HepG2 (cell line): ENCODE measurements around the gene VPS37D. TPM values are rescaled to one million over a fixed set of nuclear protein-coding genes. Genes with fewer than 3 reads are reported as not detected.

Experiments used
- ETV6 ChIP-seq: sonication (generic); formaldehyde crosslinking; conservative IDR thresholded peaks from 2 replicates; pipeline ENCODE4 v1.4.0; 2020; ENCODE audit warnings: missing genetic modification reagents
- GATAD1 ChIP-seq: IDR thresholded peaks from 2 replicates; pipeline ENCODE4 v1.6.1; 2016; ENCODE audit warnings: missing genetic modification reagents, missing compliant biosample characterization
- GRHL1 ChIP-seq: sonication (generic); formaldehyde crosslinking; conservative IDR thresholded peaks from 2 replicates; pipeline ENCODE4 v1.8.0; 2022; ENCODE audit warnings: missing genetic modification reagents
- HDAC1 ChIP-seq: sonication (generic); formaldehyde crosslinking; IDR thresholded peaks from 2 replicates; pipeline ENCODE4 v1.5.1; 2020; ENCODE audit warnings: mild to moderate bottlenecking, missing genetic modification reagents
- HNRNPLL ChIP-seq: fragments of 200-400 bp; formaldehyde crosslinking; IDR thresholded peaks from 2 replicates; pipeline ENCODE4 v1.6.1; 2017; ENCODE audit warnings: mild to moderate bottlenecking, low read depth, low read length; ENCODE audit not compliant: poor library complexity, severe bottlenecking
- MAZ ChIP-seq, 2 experiments: sonication (generic) in 1 of 2; formaldehyde crosslinking in 1 of 2; IDR thresholded peaks; 2 replicates each; pipeline versions ENCODE4 v1.5.0 to v1.6.1; 2012 to 2020; ENCODE audit warnings: low read depth in 2 of 2, mild to moderate bottlenecking in 2 of 2, borderline replicate concordance in 1 of 2, improper control_type of control experiment in 1 of 2, low read length in 1 of 2, missing genetic modification reagents in 1 of 2, moderate library complexity in 1 of 2
- POGK ChIP-seq: sonication (generic); formaldehyde crosslinking; conservative IDR thresholded peaks from 2 replicates; pipeline ENCODE4 v1.8.0; 2022; ENCODE audit warnings: mild to moderate bottlenecking, moderate library complexity, missing genetic modification reagents
- RNF219 ChIP-seq: sonication (generic); formaldehyde crosslinking; IDR thresholded peaks from 2 replicates; pipeline ENCODE4 v1.5.0; 2020; ENCODE audit warnings: mild to moderate bottlenecking, missing genetic modification reagents
- SNAPC4 ChIP-seq: sonication (generic); formaldehyde crosslinking; IDR thresholded peaks from 2 replicates; pipeline ENCODE4 v1.4.0; 2020; ENCODE audit warnings: mild to moderate bottlenecking, missing genetic modification reagents
- TCF7 ChIP-seq: sonication (generic); IDR thresholded peaks from 2 replicates; pipeline ENCODE4 v1.6.1; 2016; ENCODE audit warnings: antibody characterized with exemption, low read depth
- TGIF2 ChIP-seq: IDR thresholded peaks from 2 replicates; pipeline ENCODE4 v1.6.1; 2016; ENCODE audit warnings: control low read depth, missing compliant biosample characterization
- U2AF1 ChIP-seq: fragments of 200-400 bp; formaldehyde crosslinking; optimal IDR thresholded peaks from 2 replicates; pipeline ENCODE3; 2017; ENCODE audit warnings: mild to moderate bottlenecking, low read depth, low read length
- ZFP82 ChIP-seq: sonication (generic); formaldehyde crosslinking; IDR thresholded peaks from 2 replicates; pipeline ENCODE4 v1.5.1; 2020; ENCODE audit warnings: mild to moderate bottlenecking, missing genetic modification reagents, borderline replicate concordance
- ZNF136 ChIP-seq: sonication (generic); formaldehyde crosslinking; IDR thresholded peaks from 2 replicates; pipeline ENCODE4 v1.8.1; 2022; ENCODE audit warnings: low read depth, mild to moderate bottlenecking, moderate library complexity, missing genetic modification reagents
- ZNF251 ChIP-seq: sonication (generic); formaldehyde crosslinking; IDR thresholded peaks from 2 replicates; pipeline ENCODE4 v1.9.0; 2021; ENCODE audit warnings: mild to moderate bottlenecking, missing genetic modification reagents
- ZNF737 ChIP-seq: sonication (generic); formaldehyde crosslinking; IDR thresholded peaks from 2 replicates; pipeline ENCODE4 v1.5.0; 2020; ENCODE audit warnings: missing genetic modification reagents, mild to moderate bottlenecking, borderline replicate concordance
- ZNF879 ChIP-seq: sonication (generic); formaldehyde crosslinking; IDR thresholded peaks from 2 replicates; pipeline ENCODE4 v1.8.1; 2023; ENCODE audit warnings: missing genetic modification reagents
- polyA plus RNA-seq, 8 experiments: library from polyadenylated mRNA; depleted of rRNA in 3 of 8; stranded (reverse) in 7 of 8; unstranded in 1 of 8; fragments of >200 nt; fragmentation: Illumina TruSeq in 4 of 8; extraction: Trizol in 4 of 8; gene quantifications; 2 replicates each; pipeline versions ENCODE4 v1.2.1 to v1.2.3, GENCODE V29; 2011 to 2016; ENCODE audit warnings: low read depth in 4 of 8, missing spikeins in 1 of 8, mixed read lengths in 1 of 8; ENCODE audit not compliant: insufficient read depth in 1 of 8
- total RNA-seq, 5 experiments: library from RNA; depleted of rRNA; stranded (reverse); fragments of >200 nt; fragmentation: Illumina TruSeq; extraction: Trizol; gene quantifications; 2 replicates each; pipeline ENCODE4 v1.2.3, GENCODE V29; 2016; ENCODE audit warnings: low read depth in 1 of 5

The VPS37D gene
- total and polyA plus RNA-seq, 2 of the 13 experiments (the other 11 are each of a cell fraction or from before 2014, with no cell fraction given), result 3.8 to 6.3 TPM

GRCh38 chr7:73683056-73683787 is 15.6 kb downstream of the VPS37D start, which contains the start of the genes BUD23 and DNAJC30 (continued):
- TF ChIP-seq RNF219, result no peak
- no peak for TF ChIP-seq ZFP82 (CRISPR knock-in tag)
- peak; percentile 95 for TF ChIP-seq GATAD1 (CRISPR knock-in tag)
- TF ChIP-seq ZNF879 (CRISPR knock-in tag), result no peak
- TF ChIP-seq HDAC1 (CRISPR knock-in tag), result peak; percentile 81
- no peak for TF ChIP-seq ETV6 (CRISPR knock-in tag)
- TF ChIP-seq GRHL1 (CRISPR knock-in tag), result no peak
- TF ChIP-seq SNAPC4 (CRISPR knock-in tag), result 0 out of 2 replicates have a peak, but pooled peaks have one; percentile 33
- no peak for TF ChIP-seq MAZ (IDR thresholded peaks at IDR 0.05; ENCODE audit: borderline replicate concordance, low read depth, low read length)
- peak; percentile 88 for TF ChIP-seq MAZ (CRISPR knock-in tag; IDR thresholded peaks at IDR 0.05; ENCODE audit: low read depth)
- no peak for TF ChIP-seq TCF7
- TF ChIP-seq HNRNPLL, result peak; percentile 55
- peak; percentile 62; the same call in 1 of the 2 replicates for TF ChIP-seq POGK (CRISPR knock-in tag)
- TF ChIP-seq U2AF1, result no peak
- TF ChIP-seq ZNF136 (CRISPR knock-in tag), result no peak
- TF ChIP-seq ZNF737 (CRISPR knock-in tag), result no peak
- TF ChIP-seq TGIF2, result peak; percentile 86; the same call in 1 of the 2 replicates
- TF ChIP-seq ZNF251 (CRISPR knock-in tag), result no peak; the same call in 1 of the 2 replicates
